Naive thymus-derived CD4-positive, alpha-beta T cell (primary cell): ENCODE data around the gene USP6NL. TPM values are rescaled to one million over a fixed set of nuclear protein-coding genes. Genes with fewer than 3 reads are reported as not detected.

Experiments used
- ATAC-seq: fragments of 150-1000 bp; cut with Tn5 transposase; 2 replicates; pipeline ENCODE4 v1.10.0; 2021; ENCODE audit warnings: mild to moderate bottlenecking, moderate library complexity
- CTCF ChIA-PET: fragments of 350-600 bp; sonication (Branson Sonifier 250); formaldehyde crosslinking; loops from one replicate; lab custom pipeline; 2021; ENCODE audit warnings: antibody characterized with exemption; lab: Charles Lee
- POLR2A ChIA-PET: fragments of 350-600 bp; sonication (Branson Sonifier 250); formaldehyde crosslinking; loops from one replicate; lab custom pipeline; 2021; ENCODE audit warnings: antibody characterized with exemption, inconsistent platforms; lab: Charles Lee
- DNase-seq, 9 donors: peaks; one replicate each; pipeline versions ENCODE4 v3.0.0 to v3.0.0-alpha.2; 2020 to 2022; ENCODE audit warnings: mixed read lengths in 1 of 9
- H3K27ac ChIP-seq: one replicate; pipeline ENCODE4 v1.7.0; 2013; ENCODE audit warnings: mild to moderate bottlenecking, low read depth, low read length, moderate library complexity
- H3K27me3 ChIP-seq, 2 donors: one replicate each; pipeline ENCODE4 v1.7.0; 2013; ENCODE audit warnings: low read length in 2 of 2, mild to moderate bottlenecking in 2 of 2, moderate library complexity in 2 of 2; ENCODE audit not compliant: control insufficient read depth in 2 of 2, insufficient read depth in 2 of 2
- H3K36me3 ChIP-seq, 3 experiments: 1 replicate in 2 of 3; 2 replicates in 1 of 3; pipeline ENCODE4 v1.7.0; 2013; ENCODE audit warnings: low read length in 3 of 3, mild to moderate bottlenecking in 3 of 3, moderate library complexity in 1 of 3; ENCODE audit not compliant: insufficient read depth in 3 of 3, control insufficient read depth in 2 of 3
- H3K4me1 ChIP-seq, 2 donors: one replicate each; pipeline ENCODE4 v1.7.0; 2013; ENCODE audit warnings: low read length in 2 of 2, mild to moderate bottlenecking in 2 of 2, moderate library complexity in 1 of 2; ENCODE audit not compliant: control insufficient read depth in 2 of 2, insufficient read depth in 2 of 2
- H3K4me3 ChIP-seq: 2 replicates; pipeline ENCODE4 v1.7.0; 2013; ENCODE audit warnings: mild to moderate bottlenecking, low read length
- H3K9me3 ChIP-seq, 3 experiments: 1 replicate in 2 of 3; 2 replicates in 1 of 3; pipeline ENCODE4 v1.7.0; 2013; ENCODE audit warnings: low read length in 3 of 3; ENCODE audit not compliant: control insufficient read depth in 2 of 3
- H3K27ac Mint-ChIP-seq, 9 donors: one replicate each; pipeline ENCODE4 v1.8.0; 2020 to 2022; ENCODE audit warnings: mixed read lengths in 9 of 9, mild to moderate bottlenecking in 8 of 9, moderate library complexity in 5 of 9, inconsistent platforms in 2 of 9
- H3K27me3 Mint-ChIP-seq, 5 donors: one replicate each; pipeline ENCODE4 v1.8.0; 2021 to 2022; ENCODE audit warnings: mixed read lengths in 5 of 5, mild to moderate bottlenecking in 1 of 5
- H3K36me3 Mint-ChIP-seq, 5 donors: one replicate each; pipeline ENCODE4 v1.8.0; 2020 to 2022; ENCODE audit warnings: mixed read lengths in 5 of 5, mild to moderate bottlenecking in 3 of 5, inconsistent platforms in 1 of 5
- H3K4me1 Mint-ChIP-seq, 7 donors: one replicate each; pipeline ENCODE4 v1.8.0; 2020 to 2022; ENCODE audit warnings: mixed read lengths in 7 of 7, mild to moderate bottlenecking in 3 of 7, inconsistent platforms in 1 of 7
- H3K4me3 Mint-ChIP-seq, 10 donors: one replicate each; pipeline ENCODE4 v1.8.0; 2020 to 2022; ENCODE audit warnings: mild to moderate bottlenecking in 10 of 10, mixed read lengths in 10 of 10, moderate library complexity in 6 of 10, inconsistent platforms in 2 of 10
- H3K9me3 Mint-ChIP-seq, 11 donors: one replicate each; pipeline ENCODE4 v1.8.0; 2020 to 2022; ENCODE audit warnings: mixed read lengths in 11 of 11, mild to moderate bottlenecking in 4 of 11, inconsistent platforms in 1 of 11, moderate library complexity in 1 of 11
- intact Hi-C, 2 donors: fragments of 100-400 bp; cut with micrococcal nuclease; formaldehyde crosslinking; loops; one replicate each; pipeline ENCODE4 v1.15.1; 2023
- polyA plus RNA-seq, 2 donors: library from polyadenylated mRNA; unstranded; fragments of 300-500 nt; fragmentation: Illumina TruSeq; gene quantifications; one replicate each; pipeline ENCODE4 v1.2.3, GENCODE V29; 2021
- total RNA-seq, 6 experiments: library from RNA in 5 of 6; stranded (reverse) in 5 of 6; gene quantifications; 1 replicate in 5 of 6; 2 replicates in 1 of 6; pipeline ENCODE4 v1.2.3 and lab custom pipeline; 2021 to 2026

USP6NL gene
- total and polyA plus RNA-seq, 7 experiments from 2014 or later, result 0.70 to 6.6 (median 4.6) TPM

DNA sequence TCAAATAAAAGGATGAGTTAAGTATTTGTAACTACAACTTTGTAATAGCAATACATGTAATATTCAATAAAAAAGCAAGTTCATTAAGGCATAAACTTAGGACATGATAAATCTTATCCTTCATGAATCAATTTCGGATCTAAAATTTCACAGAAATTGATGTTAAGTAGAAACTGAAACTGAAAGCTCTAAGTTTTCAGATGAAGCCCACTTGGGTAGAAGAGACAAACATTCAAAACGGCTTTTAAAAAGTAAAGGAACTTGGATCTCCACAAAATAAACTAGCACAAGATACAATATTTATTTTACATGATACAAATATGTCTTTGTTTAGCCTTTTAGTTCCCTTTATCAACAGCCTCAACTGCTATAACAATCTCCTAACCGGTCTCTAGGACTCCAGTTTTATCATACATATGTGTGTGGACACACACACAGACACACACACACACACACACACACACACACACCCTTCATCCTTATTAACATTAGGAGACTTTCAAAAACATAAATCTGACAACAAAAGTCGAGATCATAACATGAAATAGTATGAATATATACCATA is 83.7 kb downstream of the USP6NL start:
- no peaks in the 10 kb centered on the region for H3K36me3 ChIP-seq
- H3K9me3 Mint-ChIP-seq, result peaks cover 0 to 1% (median 0%) of the 10 kb centered on the region in 11 donors
- ChIA-PET CTCF (no interaction called here), POLR2A (interaction anchor here (1.5 kb wide), 1 partner anchor 11 kb away, joined by 3 read pairs; no protein-coding TSS in a partner anchor)
- H3K4me3 Mint-ChIP-seq, result peak overlapping the region in 9 of 10 donors; percentile 6 to 78 (median 66)
- H3K27ac ChIP-seq, result no peak overlapping the region
- no peaks in the 10 kb centered on the region for H3K27me3 ChIP-seq
- DNase-seq (peak in 1 of 9 donors; percentile 18), ATAC-seq (no peak)
- intact Hi-C loops, result loop anchor here in 1 of 2 donors (2.0 kb wide), 1 partner anchor 83 kb away; the partner anchor contains the start of gene USP6NL
- H3K4me3 ChIP-seq, result peak overlapping the region; percentile 25
- peaks cover 2 to 12% (median 10%) of the 10 kb centered on the region in 5 donors for H3K36me3 Mint-ChIP-seq
- H3K27me3 Mint-ChIP-seq, result peaks cover 0 to 8% (median 0%) of the 10 kb centered on the region in 5 donors
- H3K4me1 Mint-ChIP-seq, result peaks cover 12 to 28% (median 22%) of the 10 kb centered on the region in 7 donors
- peak overlapping the region in 5 of 9 donors; percentile 4 to 62 (median 49) for H3K27ac Mint-ChIP-seq
- no peaks in the 10 kb centered on the region for H3K9me3 ChIP-seq
- no peaks in the 10 kb centered on the region for H3K4me1 ChIP-seq

DNA sequence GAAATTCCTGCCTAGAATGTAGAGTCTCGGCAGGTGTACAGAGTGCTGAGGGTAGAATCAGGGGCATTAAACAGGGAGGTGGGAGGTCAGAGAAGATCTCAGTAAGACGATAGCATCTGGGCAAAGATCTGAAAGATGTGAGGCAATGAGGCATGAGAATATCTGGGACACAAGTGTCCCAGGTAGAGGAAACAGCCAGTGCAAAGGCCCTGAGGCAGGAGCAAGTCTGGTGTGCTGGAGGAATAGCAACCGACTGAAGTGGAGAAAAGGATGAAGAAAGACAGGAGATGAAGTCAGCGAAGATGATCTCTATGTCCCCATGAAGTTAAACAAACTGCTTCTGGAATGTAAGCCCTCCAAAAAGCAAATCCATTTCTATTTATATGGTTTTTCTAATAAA is 84.4 kb downstream of the USP6NL start:
- H3K36me3 Mint-ChIP-seq, result peaks cover 2 to 12% (median 10%) of the 10 kb centered on the region in 5 donors
- ATAC-seq, result no peak
- H3K27ac Mint-ChIP-seq, result peak overlapping the region in 1 of 9 donors; percentile 16
- H3K27me3 ChIP-seq, result no peaks in the 10 kb centered on the region
- peaks cover 0 to 1% (median 0%) of the 10 kb centered on the region in 11 donors for H3K9me3 Mint-ChIP-seq
- H3K4me1 Mint-ChIP-seq, result peaks cover 12 to 26% (median 20%) of the 10 kb centered on the region in 7 donors
- H3K27me3 Mint-ChIP-seq, result peaks cover 0 to 5% (median 0%) of the 10 kb centered on the region in 5 donors
- ChIA-PET CTCF (no interaction called here), POLR2A (interaction anchor here (1.5 kb wide), 1 partner anchor 11 kb away, joined by 3 read pairs; no protein-coding TSS in a partner anchor)
- no peaks in the 10 kb centered on the region for H3K9me3 ChIP-seq
- DNase-seq, result no peak
- intact Hi-C loops, result no loop called here
- H3K4me3 Mint-ChIP-seq, result peak overlapping the region in 6 of 10 donors; percentile 1 to 72 (median 10)
- no peaks in the 10 kb centered on the region for H3K4me1 ChIP-seq
- no peak overlapping the region for H3K27ac ChIP-seq
- H3K36me3 ChIP-seq, result no peaks in the 10 kb centered on the region
- H3K4me3 ChIP-seq, result peak overlapping the region; percentile 25

GRCh38 chr10:11525503-11525902 is 85.9 kb downstream of the USP6NL start:
- intact Hi-C loops, result no loop called here
- no peaks in the 10 kb centered on the region for H3K4me1 ChIP-seq
- CTCF ChIA-PET, result interaction anchor here (0.7 kb wide), 1 partner anchor 77 kb away, joined by 3 read pairs; no protein-coding TSS in a partner anchor
- Mint-ChIP-seq H3K27me3 (peaks cover 0 to 9% (median 0%) of the 10 kb centered on the region in 5 donors), H3K4me3 (no peak overlapping the region), H3K36me3 (peaks cover 2 to 15% (median 10%) of the 10 kb centered on the region in 5 donors), H3K4me1 (peaks cover 12 to 26% (median 20%) of the 10 kb centered on the region in 7 donors), H3K9me3 (peaks cover 0 to 1% (median 0%) of the 10 kb centered on the region in 11 donors), H3K27ac (no peak overlapping the region)
- H3K27me3 ChIP-seq, result no peaks in the 10 kb centered on the region
- DNase-seq (no peak), ATAC-seq (no peak)
- no peaks in the 10 kb centered on the region for H3K36me3 ChIP-seq
- POLR2A ChIA-PET, result no interaction called here
- no peak overlapping the region for H3K4me3 ChIP-seq
- no peaks in the 10 kb centered on the region for H3K9me3 ChIP-seq
- no peak overlapping the region for H3K27ac ChIP-seq

GRCh38 chr10:11522821-11523245 is 88.6 kb downstream of the USP6NL start:
- H3K27ac ChIP-seq, result no peak overlapping the region
- CTCF ChIA-PET, result interaction anchor here (1.3 to 6.3 kb wide), 2 partner anchors 202 to 236 kb away, joined by 3 to 55 read pairs; no protein-coding TSS in a partner anchor

DNA sequence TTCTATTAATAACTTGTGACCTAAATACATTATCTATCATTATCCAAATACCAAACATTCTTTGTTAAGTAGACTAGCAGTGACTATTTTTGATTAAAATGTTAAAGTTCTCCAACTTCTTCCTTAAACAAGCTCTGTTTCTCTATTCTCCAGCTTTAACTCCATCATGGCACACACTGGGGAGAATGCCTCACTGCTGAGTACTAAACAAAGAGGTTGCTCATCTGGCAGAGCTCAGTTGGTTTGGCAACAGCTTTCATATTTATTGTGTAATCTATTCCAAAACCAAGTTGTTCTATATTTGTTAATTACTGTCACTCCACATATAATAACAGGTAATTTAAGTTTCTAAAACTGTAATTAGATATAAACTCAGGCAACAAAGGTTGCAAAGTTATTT is 89.6 kb downstream of the USP6NL start:
- no peaks in the 10 kb centered on the region for H3K9me3 ChIP-seq
- ATAC-seq (no peak), DNase-seq (no peak)
- Mint-ChIP-seq H3K4me3 (no peak overlapping the region), H3K9me3 (peaks cover 0 to 1% (median 0%) of the 10 kb centered on the region in 11 donors), H3K27ac (no peak overlapping the region), H3K27me3 (peaks cover 0 to 14% (median 0%) of the 10 kb centered on the region in 5 donors), H3K4me1 (peaks cover 0 to 7% (median 2%) of the 10 kb centered on the region in 7 donors), H3K36me3 (peaks cover under 1 to 14% (median 7%) of the 10 kb centered on the region in 5 donors)
- CTCF ChIA-PET, result interaction anchor here (1.3 to 6.3 kb wide), 3 partner anchors 189 to 237 kb away, joined by 3 to 55 read pairs (median 3); no protein-coding TSS in a partner anchor
- POLR2A ChIA-PET, result no interaction called here
- H3K4me3 ChIP-seq, result no peak overlapping the region
- H3K27me3 ChIP-seq, result no peaks in the 10 kb centered on the region
- no peaks in the 10 kb centered on the region for H3K4me1 ChIP-seq
- no peaks in the 10 kb centered on the region for H3K36me3 ChIP-seq
- H3K27ac ChIP-seq, result no peak overlapping the region
- intact Hi-C loops, result no loop called here

More at GRCh38 chr10:11522821-11523245, 88.6 kb downstream of the USP6NL start:
- no peaks in the 10 kb centered on the region for H3K36me3 ChIP-seq
- H3K4me3 Mint-ChIP-seq, result no peak overlapping the region
- POLR2A ChIA-PET, result interaction anchor here (0.6 kb wide), 1 partner anchor 8 kb away, joined by 3 read pairs; no protein-coding TSS in a partner anchor
- H3K4me1 ChIP-seq, result no peaks in the 10 kb centered on the region
- peaks cover 2 to 9% (median 8%) of the 10 kb centered on the region in 7 donors for H3K4me1 Mint-ChIP-seq
- no peak for DNase-seq
- intact Hi-C loops, result no loop called here
- peak; percentile 34 for ATAC-seq
- no peaks in the 10 kb centered on the region for H3K27me3 ChIP-seq
- H3K27me3 Mint-ChIP-seq, result peaks cover 0 to 12% (median 0%) of the 10 kb centered on the region in 5 donors
- H3K36me3 Mint-ChIP-seq, result peaks cover 2 to 18% (median 10%) of the 10 kb centered on the region in 5 donors
- H3K27ac Mint-ChIP-seq, result no peak overlapping the region
- no peak overlapping the region for H3K4me3 ChIP-seq
- H3K9me3 Mint-ChIP-seq, result peaks cover 0 to 1% (median 0%) of the 10 kb centered on the region in 11 donors
- no peaks in the 10 kb centered on the region for H3K9me3 ChIP-seq

GRCh38 chr10:11520892-11521291 is 90.6 kb downstream of the USP6NL start:
- ChIA-PET CTCF (interaction anchor here (1.4 to 6.3 kb wide), 2 partner anchors 190 to 238 kb away, joined by 3 to 55 read pairs; no protein-coding TSS in a partner anchor), POLR2A (no interaction called here)
- Histone ChIP-seq H3K36me3 (no peaks in the 10 kb centered on the region), H3K9me3 (no peaks in the 10 kb centered on the region), H3K4me1 (peaks cover 0 to 4% of the 10 kb centered on the region in 2 donors), H3K27me3 (no peaks in the 10 kb centered on the region), H3K4me3 (no peak overlapping the region), H3K27ac (no peak overlapping the region)
- Mint-ChIP-seq H3K4me3 (no peak overlapping the region), H3K27ac (no peak overlapping the region), H3K4me1 (peaks cover 0 to 11% (median 0%) of the 10 kb centered on the region in 7 donors), H3K36me3 (peaks cover 0 to 8% (median 2%) of the 10 kb centered on the region in 5 donors), H3K27me3 (peaks cover 0 to 14% (median 0%) of the 10 kb centered on the region in 5 donors), H3K9me3 (no peaks in the 10 kb centered on the region)
- intact Hi-C loops, result no loop called here
- DNase-seq, result no peak
- ATAC-seq, result no peak
